A673 (cell line): ENCODE data around the gene USP21. TPM values are rescaled to one million over a fixed set of nuclear protein-coding genes. Genes with fewer than 3 reads are reported as not detected.

ENCODE experiments used
- BruUV-seq: library from RNA; stranded (reverse); fragments of 400-500 nt; replicated peaks from 2 replicates; lab custom pipeline; 2021; lab: Mats Ljungman, UMichigan
- CTCF ChIA-PET: fragments of 300-600 bp; sonication (Branson Sonifier 250); formaldehyde crosslinking; loops from one replicate; lab custom pipeline; 2022; ENCODE audit warnings: antibody characterized with exemption; lab: Charles Lee
- POLR2A ChIA-PET: fragments of 300-600 bp; sonication (Branson Sonifier 250); formaldehyde crosslinking; loops from one replicate; lab custom pipeline; 2022; ENCODE audit warnings: antibody characterized with exemption; ENCODE audit not compliant: low non-redundant PET; lab: Charles Lee
- DNase-seq: peaks from one replicate; pipeline ENCODE4 v3.0.0-alpha.2; 2015; ENCODE audit warnings: low spot score
- H3K27ac ChIP-seq: fragments of 200-600 bp; sonication (generic); 2 replicates; pipeline ENCODE4 v1.5.1; 2016; ENCODE audit warnings: mixed run types, low read depth, mild to moderate bottlenecking, mixed read lengths, antibody characterized with exemption, low read length; ENCODE audit not compliant: poor library complexity, severe bottlenecking
- H3K27me3 ChIP-seq: fragments of 200-600 bp; sonication (generic); replicated peaks from 2 replicates; pipeline ENCODE4 v1.6.1; 2017; ENCODE audit warnings: mixed run types, low read depth, mild to moderate bottlenecking, mixed read lengths, antibody characterized with exemption, low read length; ENCODE audit not compliant: insufficient read depth, poor library complexity
- H3K36me3 ChIP-seq: fragments of 200-600 bp; sonication (generic); 2 replicates; pipeline ENCODE4 v1.6.1; 2016; ENCODE audit warnings: mixed run types, mild to moderate bottlenecking, mixed read lengths, antibody characterized with exemption, low read length; ENCODE audit not compliant: insufficient read depth, poor library complexity, severe bottlenecking
- H3K4me1 ChIP-seq: fragments of 200-600 bp; sonication (generic); 2 replicates; pipeline ENCODE4 v1.6.1; 2017; ENCODE audit warnings: mixed run types, mild to moderate bottlenecking, mixed read lengths, antibody characterized with exemption, low read length; ENCODE audit not compliant: insufficient read depth, poor library complexity, severe bottlenecking
- H3K4me3 ChIP-seq: fragments of 200-600 bp; sonication (generic); 2 replicates; pipeline ENCODE4 v1.5.1; 2016; ENCODE audit warnings: low read depth, mixed run types, mild to moderate bottlenecking, mixed read lengths, low read length; ENCODE audit not compliant: poor library complexity, severe bottlenecking
- H3K9me3 ChIP-seq: fragments of 200-600 bp; sonication (generic); 2 replicates; pipeline ENCODE4 v1.6.1; 2016; ENCODE audit warnings: mixed run types, low read depth, mild to moderate bottlenecking, mixed read lengths, antibody characterized with exemption, low read length; ENCODE audit not compliant: poor library complexity, severe bottlenecking
- EZH2 ChIP-seq: fragments of 200-600 bp; sonication (generic); IDR thresholded peaks from 2 replicates; pipeline ENCODE4 v1.6.1; 2017; ENCODE audit warnings: borderline replicate concordance, low read depth, mild to moderate bottlenecking, mixed read lengths, antibody characterized with exemption, low read length; ENCODE audit not compliant: poor library complexity, severe bottlenecking
- intact Hi-C: fragments of 100-400 bp; cut with micrococcal nuclease; formaldehyde crosslinking; loops from one replicate; pipeline ENCODE4 v1.10.0; 2022; ENCODE audit not compliant: unreplicated experiment
- total RNA-seq: library from RNA; stranded (reverse); gene quantifications from 2 replicates; pipeline ENCODE4 v1.2.3, GENCODE V29; 2021
- TF ChIP-seq, protein P1 (sequence below): fragments of 300-800, 200-600 bp; sonication (generic); conservative IDR thresholded peaks from 2 replicates; pipeline ENCODE4 v1.5.1; 2017; ENCODE audit warnings: low read depth, mild to moderate bottlenecking, antibody characterized with exemption, low read length, moderate library complexity, mixed read lengths

Gene USP21
- total RNA-seq, 1 experiment from 2014 or later: 46.2 TPM

DNA sequence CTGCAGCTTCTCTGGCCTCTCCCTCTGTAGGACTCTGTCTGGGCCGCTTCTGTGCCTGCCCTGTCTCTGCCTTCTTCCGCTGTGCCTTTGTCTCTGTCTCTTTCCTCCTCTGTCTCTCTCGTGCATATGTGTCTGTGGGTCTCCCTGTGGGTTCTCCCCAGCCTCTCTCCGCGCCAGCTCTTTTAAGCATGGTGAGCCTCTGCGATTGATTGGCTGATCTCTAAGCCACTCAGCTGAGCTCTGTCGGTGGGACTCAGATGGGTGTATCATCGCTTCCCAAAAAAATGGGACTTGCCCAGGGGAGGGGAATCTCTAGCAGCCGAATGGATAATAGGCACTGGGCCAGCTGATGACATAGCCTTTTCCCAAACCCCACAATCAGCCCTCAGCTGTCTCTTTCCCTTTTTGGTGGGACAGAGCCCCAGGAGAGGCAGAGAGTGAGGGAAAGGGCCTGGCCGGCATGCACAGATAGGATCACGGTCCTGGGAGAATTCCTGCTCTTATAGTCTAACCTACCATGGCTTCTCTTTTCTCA lies 39.7 kb downstream of the USP21 start, which contains the start of gene ADAMTS4:
ADAMTS4 (minus strand) TSS at position 158 of the 535 bp plus-strand sequence. CDS start 427 bp downstream, outside the sequence.
- TF ChIP-seq, protein P1, sequence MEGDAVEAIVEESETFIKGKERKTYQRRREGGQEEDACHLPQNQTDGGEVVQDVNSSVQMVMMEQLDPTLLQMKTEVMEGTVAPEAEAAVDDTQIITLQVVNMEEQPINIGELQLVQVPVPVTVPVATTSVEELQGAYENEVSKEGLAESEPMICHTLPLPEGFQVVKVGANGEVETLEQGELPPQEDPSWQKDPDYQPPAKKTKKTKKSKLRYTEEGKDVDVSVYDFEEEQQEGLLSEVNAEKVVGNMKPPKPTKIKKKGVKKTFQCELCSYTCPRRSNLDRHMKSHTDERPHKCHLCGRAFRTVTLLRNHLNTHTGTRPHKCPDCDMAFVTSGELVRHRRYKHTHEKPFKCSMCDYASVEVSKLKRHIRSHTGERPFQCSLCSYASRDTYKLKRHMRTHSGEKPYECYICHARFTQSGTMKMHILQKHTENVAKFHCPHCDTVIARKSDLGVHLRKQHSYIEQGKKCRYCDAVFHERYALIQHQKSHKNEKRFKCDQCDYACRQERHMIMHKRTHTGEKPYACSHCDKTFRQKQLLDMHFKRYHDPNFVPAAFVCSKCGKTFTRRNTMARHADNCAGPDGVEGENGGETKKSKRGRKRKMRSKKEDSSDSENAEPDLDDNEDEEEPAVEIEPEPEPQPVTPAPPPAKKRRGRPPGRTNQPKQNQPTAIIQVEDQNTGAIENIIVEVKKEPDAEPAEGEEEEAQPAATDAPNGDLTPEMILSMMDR: no peak
- no peak for TF ChIP-seq EZH2

DNA sequence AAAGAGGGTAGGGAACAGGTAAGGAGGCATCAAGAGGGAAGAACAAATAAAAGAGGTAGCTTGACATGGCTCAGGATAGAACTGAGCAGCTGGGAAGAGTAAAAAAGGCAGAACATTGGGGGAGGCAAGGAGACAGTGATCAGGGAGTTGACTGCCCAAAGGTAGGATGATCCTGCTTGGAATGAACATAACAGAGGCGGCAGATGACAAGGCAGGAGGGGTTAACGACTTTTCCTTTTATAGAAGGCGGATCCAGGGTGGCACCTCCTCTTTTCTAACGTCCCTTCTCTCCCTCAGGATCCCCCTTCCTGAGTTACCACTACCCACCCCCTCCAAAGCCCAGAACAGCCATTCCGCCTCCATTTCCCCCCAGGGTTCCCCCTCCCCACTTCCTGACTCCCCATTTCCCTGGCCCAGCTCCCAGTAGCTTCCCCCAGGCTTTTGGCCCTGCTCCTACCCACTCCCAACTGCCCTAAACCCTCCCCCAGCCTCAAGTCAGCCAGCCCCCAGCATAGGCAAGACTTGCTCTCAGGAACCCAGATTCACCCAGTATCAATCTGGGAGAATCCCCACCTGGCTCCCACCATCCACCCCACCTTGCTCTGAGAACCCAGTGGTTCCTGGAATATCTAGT lies 40.3 kb downstream of the USP21 start:
- ChIA-PET POLR2A (interaction anchor here (0.6 kb wide), 1 partner anchor 78 kb away, joined by 5 read pairs; no protein-coding TSS in a partner anchor), CTCF (interaction anchor here (2.8 kb wide), 1 partner anchor 26 kb away, joined by 8 read pairs; the partner anchor contains the start of gene TOMM40L)
- TF ChIP-seq, protein P1: no peak
- TF ChIP-seq EZH2: no peak
- Histone ChIP-seq H3K27me3 (no peaks in the 10 kb centered on the region), H3K9me3 (no peaks in the 10 kb centered on the region), H3K27ac (peak overlapping the region; percentile 87), H3K36me3 (peaks cover 28% of the 10 kb centered on the region), H3K4me1 (peaks cover 51% of the 10 kb centered on the region), H3K4me3 (peak overlapping the region; percentile 57)
- peak; percentile 76 for DNase-seq
- no TSS peak for BruUV-seq
- intact Hi-C loops: no loop called here

More for the DNA sequence above, 39.7 kb downstream of the USP21 start, which contains the start of gene ADAMTS4:
- no peaks in the 10 kb centered on the region for H3K27me3 ChIP-seq
- intact Hi-C loops: no loop called here
- DNase-seq: peak; percentile 96
- peak within 1 kb of the TSS; percentile 87 for H3K27ac ChIP-seq
- BruUV-seq: no TSS peak
- POLR2A ChIA-PET: interaction anchor here (0.6 kb wide), 1 partner anchor 77 kb away, joined by 5 read pairs; no protein-coding TSS in a partner anchor
- peaks cover 28% of the 10 kb centered on the region for H3K36me3 ChIP-seq
- CTCF ChIA-PET: interaction anchor here (0.9 to 2.8 kb wide), 2 partner anchors 27 to 33 kb away, joined by 4 to 8 read pairs; partner anchors contain the start of genes PPOX and TOMM40L
- peak within 1 kb of the TSS; percentile 57 for H3K4me3 ChIP-seq
- no peaks in the 10 kb centered on the region for H3K9me3 ChIP-seq
- peaks cover 51% of the 10 kb centered on the region for H3K4me1 ChIP-seq

DNA sequence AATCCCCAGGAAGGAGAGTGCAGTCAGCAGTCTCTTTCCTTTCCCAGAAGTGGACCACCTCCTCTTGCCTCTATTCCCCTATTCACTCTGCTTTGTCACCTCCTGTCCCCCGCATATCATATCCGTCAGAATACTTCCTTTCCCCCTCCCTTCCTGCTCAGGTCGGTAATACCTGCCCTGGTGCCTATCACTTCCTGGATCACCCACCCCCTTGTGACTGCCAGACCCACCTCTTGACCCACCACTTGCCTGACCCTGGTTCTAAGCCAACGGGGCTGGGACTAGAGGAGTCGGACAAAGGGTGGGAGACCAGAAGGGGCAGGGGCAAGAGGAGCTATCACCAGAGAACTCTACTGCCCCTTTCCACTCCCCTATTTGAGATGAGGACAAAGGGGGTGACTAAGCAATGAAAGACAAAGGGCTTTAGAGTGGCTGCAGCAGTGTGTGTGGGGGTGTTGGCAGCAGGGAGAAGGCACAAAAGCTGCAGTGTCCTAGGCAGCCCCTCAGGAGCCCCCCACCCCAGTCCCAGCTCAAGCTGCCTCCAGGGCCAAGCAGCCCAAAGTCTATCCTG lies 41.2 kb downstream of the USP21 start:
- ChIA-PET CTCF (interaction anchor here (0.6 to 2.8 kb wide), 2 partner anchors 25 to 91 kb away, joined by 8 to 10 read pairs; partner anchors contain the start of gene TOMM40L), POLR2A (no interaction called here)
- no peak for DNase-seq
- no peak for TF ChIP-seq EZH2
- TF ChIP-seq, protein P1: no peak
- no peak overlapping the region for H3K4me3 ChIP-seq
- H3K9me3 ChIP-seq: no peaks in the 10 kb centered on the region
- H3K27ac ChIP-seq: peak overlapping the region; percentile 87
- H3K4me1 ChIP-seq: peaks cover 51% of the 10 kb centered on the region
- intact Hi-C loops: no loop called here
- H3K27me3 ChIP-seq: no peaks in the 10 kb centered on the region
- H3K36me3 ChIP-seq: peaks cover 24% of the 10 kb centered on the region
- no TSS peak for BruUV-seq
